GM12878 (cell line): ENCODE results near the gene GAD2. TPM values are rescaled to one million over a fixed set of nuclear protein-coding genes. Genes with fewer than 3 reads are reported as not detected.

Experiments used
- ATAC-seq: fragments of 200-7000 bp; cut with Tn5 transposase; 3 replicates; pipeline ENCODE4 v1.9.1; 2020; ENCODE audit warnings: mild to moderate bottlenecking, moderate library complexity
- BruUV-seq: library from RNA; stranded (reverse); fragments of 400-500 nt; replicated peaks from 2 replicates; lab custom pipeline; 2021; lab: Mats Ljungman, UMichigan
- CTCF ChIA-PET: fragments of 300-600 bp; sonication (Branson Sonifier 250); formaldehyde crosslinking; extraction: SDS; loops from one replicate; lab custom pipeline; 2021; ENCODE audit warnings: inconsistent platforms; lab: Yijun Ruan, JAX
- POLR2A ChIA-PET: fragments of 350-600 bp; formaldehyde crosslinking; extraction: SDS; loops from one replicate; lab custom pipeline; 2021; ENCODE audit warnings: inconsistent platforms; lab: Charles Lee
- RAD21 ChIA-PET: fragments of 300-600 bp; sonication (Branson Sonifier 250); formaldehyde crosslinking; loops from one replicate; lab custom pipeline; 2023; ENCODE audit warnings: antibody characterized with exemption; ENCODE audit not compliant: unreplicated experiment; lab: Charles Lee
- SMC1A ChIA-PET: fragments of 300-600 bp; sonication (Branson Sonifier 250); formaldehyde crosslinking; loops from one replicate; lab custom pipeline; 2023; ENCODE audit not compliant: unreplicated experiment, uncharacterized antibody; lab: Charles Lee
- DNase-seq: peaks from one replicate; pipeline ENCODE4 v3.0.0-alpha.2; 2011; ENCODE audit warnings: low read depth, low spot score
- FAIRE-seq: peaks from 3 replicates; lab custom pipeline; 2011; peaks lifted over from hg19 to GRCh38; lab: Jason Lieb, UNC
- H2AFZ ChIP-seq: 2 replicates; pipeline ENCODE4 v1.6.0; 2011; ENCODE audit warnings: low read depth, low read length, control low read depth; ENCODE audit not compliant: control insufficient read depth
- H3K27ac ChIP-seq: 2 replicates; pipeline ENCODE4 v1.5.1; 2011; ENCODE audit warnings: control low read depth; ENCODE audit not compliant: control insufficient read depth, insufficient read depth
- H3K27me3 ChIP-seq, 2 experiments: replicated peaks in 1 of 2; 2 replicates each; pipeline versions ENCODE4 v1.6.0 to v1.6.1; 2011; ENCODE audit warnings: low read length in 1 of 2; ENCODE audit not compliant: control insufficient read depth in 2 of 2, insufficient read depth in 2 of 2
- H3K36me3 ChIP-seq, 2 experiments: 2 replicates each; pipeline ENCODE4 v1.5.1; 2011; ENCODE audit warnings: low read length in 1 of 2; ENCODE audit not compliant: control insufficient read depth in 2 of 2, insufficient read depth in 2 of 2
- H3K4me1 ChIP-seq: 2 replicates; pipeline ENCODE4 v1.6.1; 2011; ENCODE audit warnings: mild to moderate bottlenecking, low read length, moderate library complexity, mixed read lengths; ENCODE audit not compliant: control insufficient read depth, insufficient read depth
- H3K4me2 ChIP-seq: 2 replicates; pipeline ENCODE4 v1.6.0; 2011; ENCODE audit warnings: control low read depth; ENCODE audit not compliant: control insufficient read depth, insufficient read depth
- H3K4me3 ChIP-seq: fragments of 200-600 bp; sonication (generic); 2 replicates; pipeline ENCODE4 v1.5.1; 2016
- H3K79me2 ChIP-seq: 2 replicates; pipeline ENCODE4 v1.6.0; 2011; ENCODE audit warnings: low read length; ENCODE audit not compliant: control insufficient read depth, insufficient read depth
- H3K9ac ChIP-seq: 2 replicates; pipeline ENCODE4 v1.8.0; 2011; ENCODE audit warnings: low read length, control low read depth, mixed read lengths; ENCODE audit not compliant: control insufficient read depth, insufficient read depth
- H3K9me3 ChIP-seq: replicated peaks from 3 replicates; pipeline ENCODE4 v1.5.1; 2011; ENCODE audit warnings: mild to moderate bottlenecking, low read length; ENCODE audit not compliant: control insufficient read depth, insufficient read depth
- H4K20me1 ChIP-seq: 2 replicates; pipeline ENCODE4 v1.6.0; 2011; ENCODE audit not compliant: control insufficient read depth, insufficient read depth
- GABPA ChIP-seq: IDR thresholded peaks from 2 replicates; pipeline ENCODE4 v1.6.1; 2014; ENCODE audit warnings: antibody characterized with exemption, low read depth, mild to moderate bottlenecking, inconsistent platforms
- HDAC6 ChIP-seq: fragments of 200-600 bp; sonication (generic); IDR thresholded peaks from one replicate; pipeline ENCODE4 v1.8.0; 2017; ENCODE audit warnings: antibody characterized with exemption; ENCODE audit not compliant: unreplicated experiment
- KLF5 ChIP-seq: fragments of 450-650 bp; IDR thresholded peaks from 2 replicates; pipeline ENCODE4 v1.6.1; 2014; ENCODE audit warnings: mild to moderate bottlenecking; ENCODE audit not compliant: partially characterized antibody
- MXI1 ChIP-seq: fragments of 150-350 bp; IDR thresholded peaks from 2 replicates; pipeline ENCODE4 v1.6.1; 2011; ENCODE audit warnings: low read depth, mild to moderate bottlenecking, inconsistent platforms, low read length, improper control_type of control experiment
- MYC ChIP-seq: IDR thresholded peaks from 2 replicates; pipeline ENCODE4 v1.6.1; 2011; ENCODE audit warnings: mild to moderate bottlenecking, low read length, moderate library complexity, inconsistent platforms; ENCODE audit not compliant: insufficient read depth, insufficient replicate concordance, insufficient read length, severe bottlenecking
- POLR2AphosphoS2 ChIP-seq: IDR thresholded peaks from 2 replicates; pipeline ENCODE4 v1.6.1; 2011; ENCODE audit warnings: low read depth, mild to moderate bottlenecking, low read length, improper control_type of control experiment, moderate library complexity
- RAD51 ChIP-seq: fragments of 450-650 bp; IDR thresholded peaks from 2 replicates; pipeline ENCODE4 v1.6.1; 2016; ENCODE audit warnings: moderate library complexity, mild to moderate bottlenecking, inconsistent platforms
- RBBP5 ChIP-seq: fragments of 200-600 bp; sonication (generic); conservative IDR thresholded peaks from 2 replicates; pipeline ENCODE4 v1.6.1; 2016
- SP1 ChIP-seq: IDR thresholded peaks from one replicate; pipeline ENCODE4 v1.6.1; 2011; ENCODE audit warnings: low read depth, low read length
- SUPT20H ChIP-seq: IDR thresholded peaks from 2 replicates; pipeline ENCODE4 v1.6.1; 2011; ENCODE audit warnings: low read depth, mild to moderate bottlenecking, low read length, moderate library complexity, borderline replicate concordance; ENCODE audit not compliant: control insufficient read depth
- TCF12 ChIP-seq: IDR thresholded peaks from 2 replicates; pipeline ENCODE4 v1.6.1; 2011; ENCODE audit warnings: low read depth, mild to moderate bottlenecking, low read length
- WGBS: methylation state at CpG from one replicate; pipeline ENCODE4 v1.1.6; 2016; ENCODE audit warnings: low lambda C conversion rate; ENCODE audit not compliant: insufficient replicate concordance, insufficient coverage; ENCODE audit errors: missing lambda C conversion rate; 5-methylcytosine and 5-hydroxymethylcytosine counted together
- in situ Hi-C: fragments of 300-500 bp; cut with MboI; formaldehyde crosslinking; loops from 9 replicates; pipeline ENCODE4 v1.14.3; 2018; ENCODE audit warnings: mixed read lengths
- intact Hi-C: fragments of 100-400 bp; cut with micrococcal nuclease; formaldehyde crosslinking; loops from one replicate; pipeline ENCODE4 v1.14.2; 2022; ENCODE audit not compliant: unreplicated experiment
- polyA plus RNA-seq, 11 experiments: library from polyadenylated mRNA; depleted of rRNA in 4 of 11; unstranded in 6 of 11; stranded (reverse) in 5 of 11; fragments of >200 nt; fragmentation: Nextera tagmentation in 4 of 11; fragmentation: Illumina TruSeq in 1 of 11; extraction: Ambion mirVana in 4 of 11; extraction: Trizol in 1 of 11; gene quantifications; 1 replicate in 1 of 11; 2 replicates in 10 of 11; pipeline versions ENCODE4 v1.2.1 to v1.2.3, GENCODE V29; 2011 to 2016; ENCODE audit warnings: inconsistent platforms in 2 of 11, missing spikeins in 2 of 11, low read depth in 1 of 11
- total RNA-seq, 4 experiments: library from RNA; depleted of rRNA in 3 of 4; stranded (reverse); fragments of >200 nt in 3 of 4; fragmentation: Illumina TruSeq in 1 of 4; extraction: Trizol in 1 of 4; gene quantifications; 2 replicates each; pipeline versions ENCODE4 v1.2.1 to v1.2.3, GENCODE V29; 2013 to 2021
- TF ChIP-seq, protein P1 (sequence below): fragments of 450-650 bp; formaldehyde crosslinking; IDR thresholded peaks from 2 replicates; pipeline ENCODE4 v1.4.0; 2022; ENCODE audit warnings: mild to moderate bottlenecking, moderate library complexity

The GAD2 gene
- total and polyA plus RNA-seq, 10 of the 15 experiments (the other 5 are each of a cell fraction or from before 2014, with no cell fraction given): not detected

DNA sequence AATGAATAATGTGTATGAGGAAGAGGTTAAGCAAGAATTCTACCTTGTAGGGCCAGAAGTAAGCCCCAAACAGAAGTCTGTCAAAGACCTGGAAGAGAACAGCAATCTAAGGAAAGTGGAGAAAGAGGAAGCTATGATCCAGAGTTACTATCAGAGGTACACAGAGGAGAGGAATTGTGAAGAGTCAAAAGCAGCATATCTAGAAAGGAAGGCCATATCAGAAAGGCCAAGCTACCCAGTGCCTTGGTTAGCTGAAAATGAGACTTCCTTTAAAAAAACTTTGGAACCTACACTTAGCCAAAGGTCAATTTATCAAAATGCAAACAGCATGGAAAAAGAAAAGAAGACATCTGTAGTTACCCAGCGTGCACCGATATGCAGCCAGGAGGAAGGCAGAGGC, 42.7 kb upstream of the GAD2 start:
- Histone ChIP-seq H2AFZ (no peak overlapping the region), H4K20me1 (no peaks in the 10 kb centered on the region), H3K4me1 (no peaks in the 10 kb centered on the region), H3K36me3 (no peaks in the 10 kb centered on the region), H3K4me3 (no peak overlapping the region), H3K27me3 (no peaks in the 10 kb centered on the region; a peak in 1 of 4 replicates), H3K27ac (no peak overlapping the region), H3K9ac (no peak overlapping the region), H3K79me2 (no peaks in the 10 kb centered on the region), H3K4me2 (no peak overlapping the region), H3K9me3 (no peaks in the 10 kb centered on the region)
- in situ Hi-C loops: no loop called here
- ChIA-PET POLR2A (no interaction called here), SMC1A (no interaction called here), RAD21 (no interaction called here), CTCF (no interaction called here)
- intact Hi-C loops: no loop called here
- TF ChIP-seq SUPT20H (no peak), RAD51 (no peak), KLF5 (no peak), GABPA (no peak), MYC (no peak), TCF12 (no peak), MXI1 (no peak), SP1 (no peak), HDAC6 (no peak), RBBP5 (no peak), POLR2AphosphoS2 (no peak)
- TF ChIP-seq, protein P1, sequence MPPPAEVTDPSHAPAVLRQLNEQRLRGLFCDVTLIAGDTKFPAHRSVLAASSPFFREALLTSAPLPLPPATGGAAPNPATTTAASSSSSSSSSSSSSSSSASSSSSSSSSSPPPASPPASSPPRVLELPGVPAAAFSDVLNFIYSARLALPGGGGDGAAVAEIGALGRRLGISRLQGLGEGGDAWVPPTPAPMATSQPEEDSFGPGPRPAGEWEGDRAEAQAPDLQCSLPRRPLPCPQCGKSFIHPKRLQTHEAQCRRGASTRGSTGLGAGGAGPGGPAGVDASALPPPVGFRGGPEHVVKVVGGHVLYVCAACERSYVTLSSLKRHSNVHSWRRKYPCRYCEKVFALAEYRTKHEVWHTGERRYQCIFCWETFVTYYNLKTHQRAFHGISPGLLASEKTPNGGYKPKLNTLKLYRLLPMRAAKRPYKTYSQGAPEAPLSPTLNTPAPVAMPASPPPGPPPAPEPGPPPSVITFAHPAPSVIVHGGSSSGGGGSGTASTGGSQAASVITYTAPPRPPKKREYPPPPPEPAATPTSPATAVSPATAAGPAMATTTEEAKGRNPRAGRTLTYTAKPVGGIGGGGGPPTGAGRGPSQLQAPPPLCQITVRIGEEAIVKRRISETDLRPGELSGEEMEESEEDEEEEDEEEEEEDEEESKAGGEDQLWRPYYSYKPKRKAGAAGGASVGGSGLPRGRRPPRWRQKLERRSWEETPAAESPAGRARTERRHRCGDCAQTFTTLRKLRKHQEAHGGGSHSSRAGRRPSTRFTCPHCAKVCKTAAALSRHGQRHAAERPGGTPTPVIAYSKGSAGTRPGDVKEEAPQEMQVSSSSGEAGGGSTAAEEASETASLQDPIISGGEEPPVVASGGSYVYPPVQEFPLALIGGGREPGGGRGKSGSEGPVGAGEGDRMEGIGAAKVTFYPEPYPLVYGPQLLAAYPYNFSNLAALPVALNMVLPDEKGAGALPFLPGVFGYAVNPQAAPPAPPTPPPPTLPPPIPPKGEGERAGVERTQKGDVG (CRISPR knock-in tag): no peak
- DNase-seq (no peak), FAIRE-seq (peak; percentile 35), ATAC-seq (no peak)
- WGBS: 0% methylated on average over 2 of the region's 2 CpGs
- BruUV-seq: no TSS peak
